ENCODE results near the gene CTBP1.

DNA sequence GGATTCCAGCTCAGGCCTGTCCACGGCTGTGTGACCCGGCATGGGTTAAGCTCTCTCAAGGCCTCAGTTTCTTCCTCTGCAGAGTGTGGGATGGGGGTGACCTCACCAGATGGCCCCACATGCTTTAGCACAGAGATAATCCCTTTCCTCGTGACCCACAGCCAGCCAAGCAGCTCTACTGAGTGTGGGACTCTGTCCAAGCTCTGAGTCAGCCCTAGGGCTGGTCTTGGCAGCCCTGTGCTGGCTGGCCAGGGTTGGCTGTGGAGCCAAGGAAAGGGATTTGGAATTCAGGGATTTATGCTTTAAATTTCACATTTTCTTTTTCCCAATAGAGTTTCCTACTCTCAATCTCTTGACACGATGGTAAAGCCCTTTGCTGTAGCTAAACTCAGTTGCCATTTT lies 56.8 kb downstream of the CTBP1 start:
- no peak for TF ChIP-seq CTCF (conservative IDR thresholded peaks at IDR 0.05; ENCODE audit: low read depth, low read length)
- no peak for TF ChIP-seq EZH2 (IDR thresholded peaks at IDR 0.05; ENCODE audit: low read length, unreplicated experiment)

Measured in PC-3 (cell line).